GM21723 (cell line): ENCODE measurements around the gene STIM2.

Experiments used
- ATAC-seq: cut with Tn5 transposase; IDR thresholded peaks from one replicate; pipeline ENCODE4 v1.9.1; 2021; ENCODE audit warnings: mild to moderate bottlenecking, moderate library complexity; ENCODE audit not compliant: unreplicated experiment

STIM2 gene

DNA sequence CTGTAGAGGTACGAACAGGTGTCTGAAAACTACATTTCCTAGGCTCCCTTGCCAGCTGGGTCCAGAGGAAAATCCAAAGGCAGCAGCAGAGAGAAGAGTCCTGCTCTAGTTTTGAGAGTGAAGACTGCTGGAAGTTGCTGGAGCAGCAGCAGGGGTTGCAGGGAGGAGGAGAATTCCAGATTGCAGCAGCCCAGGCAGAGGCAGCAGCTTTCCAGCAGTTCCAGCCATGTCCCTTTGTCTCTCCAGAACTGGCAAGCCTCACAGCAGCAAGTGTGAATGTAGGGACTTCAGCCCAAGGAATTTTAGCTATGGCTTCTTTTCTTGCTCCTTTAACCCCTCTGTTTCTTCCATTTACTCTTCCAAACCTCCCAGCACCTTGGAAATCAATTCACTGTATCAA lies 24.1 kb upstream of the STIM2 start:
- no peak for ATAC-seq

GRCh38 chr4:26837993-26838842 lies 22.4 kb upstream of the STIM2 start:
- ATAC-seq = no peak

DNA sequence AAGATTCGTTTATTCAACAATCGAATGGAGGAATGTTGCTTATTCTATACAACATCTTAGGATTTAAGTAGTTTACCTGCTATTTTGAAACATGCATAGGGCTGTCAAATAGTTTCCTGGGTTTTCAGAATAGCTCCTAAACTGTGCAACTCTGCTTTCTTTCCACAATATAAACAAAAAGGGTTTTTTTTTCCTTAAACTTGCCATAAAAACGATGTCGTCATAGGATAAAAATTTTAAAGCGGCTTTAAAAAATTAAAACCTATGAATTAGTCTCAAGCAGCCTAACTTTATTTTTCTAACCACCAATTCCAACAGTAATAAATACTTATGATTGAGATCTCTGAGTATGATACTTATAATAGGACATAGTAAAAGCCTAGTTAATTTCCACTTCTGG lies 21.6 kb upstream of the STIM2 start:
- no peak for ATAC-seq

DNA sequence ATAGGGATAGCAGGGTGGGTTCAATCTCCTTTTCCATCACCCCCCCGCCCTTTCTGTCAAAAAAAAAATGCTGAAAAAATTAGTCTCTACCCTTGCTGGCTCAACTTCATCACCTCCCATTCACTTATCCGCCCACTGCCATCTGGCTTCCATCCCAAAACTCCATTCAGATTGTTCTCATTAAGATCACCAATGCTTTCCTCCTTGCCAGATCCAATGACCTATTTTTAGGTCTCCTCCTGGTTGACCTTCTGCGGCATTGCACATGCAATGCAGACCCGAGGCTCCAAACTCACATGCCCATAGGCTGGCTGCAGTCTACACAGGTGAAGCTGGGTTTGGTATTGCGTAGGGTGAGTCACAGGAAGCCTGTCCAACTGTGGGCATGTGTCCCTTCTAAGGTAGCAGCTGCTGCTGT lies 21.1 kb upstream of the STIM2 start:
- no peak for ATAC-seq

- no peak for ATAC-seq
Observed at GRCh38 chr4:26840786-26841185, 19.9 kb upstream of the STIM2 start.

- no peak for ATAC-seq
Observed at GRCh38 chr4:26842911-26843310, 17.7 kb upstream of the STIM2 start.

GRCh38 chr4:26850528-26850927 lies 10.1 kb upstream of the STIM2 start:
- no peak for ATAC-seq

GRCh38 chr4:26851129-26851528 lies 9.5 kb upstream of the STIM2 start:
- no peak for ATAC-seq

- no peak for ATAC-seq
Observed at GRCh38 chr4:26854701-26855100, 5.9 kb upstream of the STIM2 start.

DNA sequence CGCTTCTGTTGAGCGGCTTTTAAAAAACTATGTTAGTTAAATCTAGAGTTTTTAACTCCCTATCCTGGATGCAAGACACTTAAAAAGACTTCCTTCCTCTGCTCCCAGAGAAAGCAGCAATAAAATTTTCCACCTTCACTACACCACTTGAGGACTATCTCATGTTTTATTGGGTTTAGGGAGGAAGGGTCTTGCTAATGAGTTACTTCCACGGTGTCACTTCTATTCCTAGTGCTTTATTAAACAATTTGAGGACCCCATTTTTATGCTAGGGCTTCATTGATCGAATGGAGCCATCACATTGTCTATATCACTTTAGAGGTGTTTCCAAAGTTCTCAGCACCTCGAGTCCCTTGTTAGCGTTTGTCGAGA lies 3.7 kb upstream of the STIM2 start:
- no peak for ATAC-seq

GRCh38 chr4:26857278-26858034 lies 3.2 kb upstream of the STIM2 start:
- ATAC-seq = peak; percentile 50

GRCh38 chr4:26858035-26858918 lies 2.4 kb upstream of the STIM2 start:
- ATAC-seq = no peak

DNA sequence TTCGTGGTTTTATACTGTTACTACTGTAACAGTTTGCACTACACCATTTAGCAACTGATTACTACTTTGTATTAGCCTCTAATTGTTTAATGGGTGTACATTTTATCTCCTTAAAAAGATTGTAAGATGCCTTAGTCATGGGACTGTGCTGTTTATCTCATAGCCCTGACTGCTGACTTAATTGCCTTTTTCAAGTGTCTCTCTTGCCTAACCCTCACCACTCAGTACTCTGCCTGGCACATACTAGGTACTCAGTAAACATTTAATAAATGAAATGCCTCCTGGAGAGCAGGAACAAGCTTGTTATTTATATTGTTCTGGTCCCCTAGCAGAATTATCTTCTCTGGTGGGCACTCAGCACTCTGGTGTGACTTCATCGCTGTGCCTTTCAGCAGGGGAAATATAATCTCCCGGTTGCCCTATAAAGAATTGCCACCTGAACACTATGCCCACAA lies 1.7 kb upstream of the STIM2 start:
- no peak for ATAC-seq

DNA sequence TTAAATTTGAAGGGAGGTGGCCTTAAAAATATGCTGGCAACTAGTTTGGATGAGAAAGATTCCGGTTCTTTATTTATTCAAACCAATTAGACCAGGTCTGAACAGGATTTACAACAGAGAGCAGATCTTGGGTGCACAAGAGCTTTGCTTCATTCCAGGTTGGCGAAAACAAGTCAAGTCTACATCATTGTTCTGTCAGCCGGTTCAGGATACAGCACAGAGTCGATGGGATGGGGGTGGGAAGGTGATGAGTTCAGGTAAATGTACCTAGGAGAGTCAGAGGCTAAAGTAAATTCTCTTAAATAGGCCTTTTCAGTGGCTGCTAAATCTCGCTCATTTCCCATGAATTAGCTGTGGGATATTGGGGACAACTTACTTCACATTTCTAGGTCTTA lies 882 bp upstream of the STIM2 start:
- no peak for ATAC-seq

DNA sequence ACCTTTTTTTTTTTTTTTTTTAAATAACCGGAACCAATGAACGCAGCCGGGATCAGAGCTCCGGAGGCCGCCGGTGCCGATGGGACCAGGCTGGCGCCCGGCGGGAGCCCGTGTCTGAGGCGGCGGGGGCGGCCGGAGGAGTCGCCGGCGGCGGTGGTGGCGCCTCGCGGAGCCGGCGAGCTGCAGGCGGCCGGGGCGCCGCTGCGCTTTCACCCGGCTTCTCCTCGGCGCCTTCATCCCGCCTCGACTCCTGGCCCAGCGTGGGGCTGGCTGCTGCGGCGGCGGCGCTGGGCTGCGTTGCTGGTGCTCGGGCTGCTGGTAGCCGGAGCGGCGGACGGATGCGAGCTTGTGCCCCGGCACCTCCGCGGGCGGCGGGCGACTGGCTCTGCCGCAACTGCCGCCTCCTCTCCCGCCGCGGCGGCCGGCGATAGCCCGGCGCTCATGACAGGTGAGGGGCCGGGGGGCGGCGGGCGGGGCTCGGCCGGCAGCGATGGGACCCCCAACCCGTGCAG lies 337 bp downstream of the STIM2 start:
- peak; percentile 27 for ATAC-seq

- peak; percentile 47 for ATAC-seq
Observed at GRCh38 chr4:26861434-26862186, 969 bp downstream of the STIM2 start.

DNA sequence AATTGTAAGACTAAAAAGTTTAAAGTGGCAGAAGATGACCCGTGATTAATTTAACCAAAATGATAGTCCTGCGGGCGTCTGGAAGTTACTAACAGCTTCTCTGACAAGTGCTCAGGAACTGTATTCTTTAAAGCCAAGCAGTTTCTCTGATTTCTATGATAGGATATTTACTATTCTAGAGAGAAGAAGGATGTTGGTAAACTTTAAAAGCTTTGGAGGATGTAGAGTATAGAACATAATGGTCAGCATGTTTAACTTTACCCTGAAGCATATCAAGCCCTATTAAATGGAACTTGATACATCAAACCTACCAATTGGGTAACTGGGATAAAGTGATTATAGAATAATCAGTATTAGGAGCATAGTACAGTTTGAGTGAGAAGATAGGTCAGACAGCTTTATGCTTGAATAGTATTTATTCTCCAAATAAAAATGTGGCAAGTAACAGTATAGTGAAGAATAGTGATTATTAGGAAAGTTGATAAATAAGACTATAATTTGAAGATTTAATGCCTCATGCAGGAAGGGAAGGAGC lies 1.8 kb downstream of the STIM2 start:
- no peak for ATAC-seq

DNA sequence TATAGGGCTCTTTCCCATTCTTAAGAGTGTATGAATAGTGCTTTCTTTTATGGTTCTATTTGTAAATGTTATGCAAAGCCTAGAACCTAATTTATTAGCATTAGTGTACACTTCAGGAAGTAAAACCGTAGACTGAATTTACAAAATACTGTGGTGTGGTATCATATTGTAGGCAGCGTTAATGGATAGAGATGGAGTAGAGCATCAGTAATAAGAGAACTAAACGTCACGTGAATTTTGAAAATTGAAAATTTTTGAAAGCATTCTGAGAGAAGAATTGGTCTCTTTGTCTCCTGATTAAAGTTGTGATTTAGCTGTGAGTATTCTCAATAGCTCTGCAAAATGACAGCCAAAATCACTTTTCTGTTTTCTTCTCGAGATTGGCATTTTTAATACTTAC lies 2.9 kb downstream of the STIM2 start:
- no peak for ATAC-seq

DNA sequence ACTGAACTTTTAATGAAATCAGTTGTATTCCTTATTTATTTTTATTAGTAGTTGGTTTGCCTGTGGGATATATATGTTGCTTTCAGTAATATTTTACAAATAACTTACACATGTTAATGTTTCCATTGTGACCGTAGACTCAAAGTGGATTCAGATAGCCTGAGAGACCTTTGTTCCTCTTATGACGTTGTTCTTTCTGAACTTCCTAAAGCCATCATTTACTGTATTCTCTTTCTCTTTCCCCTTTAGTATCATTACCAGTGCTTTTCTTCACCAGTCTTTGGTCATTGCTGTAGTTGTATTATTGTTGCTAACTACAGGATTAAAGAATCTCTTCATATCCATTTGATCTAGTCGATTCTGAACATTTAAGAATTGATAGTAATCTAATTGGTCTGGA lies 4.3 kb downstream of the STIM2 start:
- ATAC-seq = no peak

- ATAC-seq = no peak
Observed at GRCh38 chr4:26866203-26866602, 5.6 kb downstream of the STIM2 start.
